ENCODE measurements around the gene PDCD6IP.

DNA sequence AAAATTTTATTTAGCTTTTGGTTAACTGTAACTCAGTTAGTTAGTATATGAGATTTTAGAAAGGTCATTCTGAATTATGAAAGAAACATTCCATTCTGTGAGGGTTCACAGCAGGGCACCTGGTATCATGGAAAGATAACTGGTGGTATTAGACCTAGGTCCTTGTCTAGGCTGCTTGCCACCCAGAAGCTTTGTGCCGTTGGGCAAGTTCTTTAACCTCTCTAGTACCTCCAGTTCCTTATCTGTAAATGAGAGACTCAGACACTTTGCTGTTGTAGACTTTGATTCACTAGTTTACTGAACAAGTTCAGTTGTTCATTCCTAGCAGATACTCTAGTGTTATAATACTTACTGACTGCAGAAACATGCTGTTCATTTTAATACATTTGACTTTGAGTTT, 25.4 kb downstream of the PDCD6IP start:
- no peak for TF ChIP-seq POLR2AphosphoS5 (IDR thresholded peaks at IDR 0.05)
- TF ChIP-seq, protein P1, sequence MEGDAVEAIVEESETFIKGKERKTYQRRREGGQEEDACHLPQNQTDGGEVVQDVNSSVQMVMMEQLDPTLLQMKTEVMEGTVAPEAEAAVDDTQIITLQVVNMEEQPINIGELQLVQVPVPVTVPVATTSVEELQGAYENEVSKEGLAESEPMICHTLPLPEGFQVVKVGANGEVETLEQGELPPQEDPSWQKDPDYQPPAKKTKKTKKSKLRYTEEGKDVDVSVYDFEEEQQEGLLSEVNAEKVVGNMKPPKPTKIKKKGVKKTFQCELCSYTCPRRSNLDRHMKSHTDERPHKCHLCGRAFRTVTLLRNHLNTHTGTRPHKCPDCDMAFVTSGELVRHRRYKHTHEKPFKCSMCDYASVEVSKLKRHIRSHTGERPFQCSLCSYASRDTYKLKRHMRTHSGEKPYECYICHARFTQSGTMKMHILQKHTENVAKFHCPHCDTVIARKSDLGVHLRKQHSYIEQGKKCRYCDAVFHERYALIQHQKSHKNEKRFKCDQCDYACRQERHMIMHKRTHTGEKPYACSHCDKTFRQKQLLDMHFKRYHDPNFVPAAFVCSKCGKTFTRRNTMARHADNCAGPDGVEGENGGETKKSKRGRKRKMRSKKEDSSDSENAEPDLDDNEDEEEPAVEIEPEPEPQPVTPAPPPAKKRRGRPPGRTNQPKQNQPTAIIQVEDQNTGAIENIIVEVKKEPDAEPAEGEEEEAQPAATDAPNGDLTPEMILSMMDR (IDR thresholded peaks at IDR 0.05), result no peak
- no peak for TF ChIP-seq POLR2A (IDR thresholded peaks at IDR 0.05)

All from breast epithelium (tissue), 3 donors.